Left ventricle myocardium superior (tissue), 1 donor: ENCODE results near the gene ZNF460. TPM values are rescaled to one million over a fixed set of nuclear protein-coding genes. Genes with fewer than 3 reads are reported as not detected.
"Not testable (repeated sequence)": the region's sequence is repeated elsewhere in the genome, so short reads cannot be mapped to it uniquely, and the experiment has no call there.

Experiments used
- ATAC-seq: fragments of 200-7000 bp; cut with Tn5 transposase; one replicate; pipeline ENCODE4 v1.9.1; 2020; ENCODE audit warnings: mild to moderate bottlenecking, moderate library complexity
- DNase-seq: peaks from one replicate; pipeline ENCODE4 v3.0.0-alpha.2; 2020
- intact Hi-C: fragments of 100-400 bp; cut with micrococcal nuclease; formaldehyde crosslinking; loops from one replicate; pipeline ENCODE4 v1.11.0; 2022
- total RNA-seq: library from RNA; stranded (reverse); fragmentation: NEBNext Ultra II Directional; extraction: Animal tissue kit (Norgen Biotek cat#: 25700); gene quantifications from one replicate; pipeline ENCODE4 v1.2.1, GENCODE V29; 2021
- donor health status: DM: no; HTN: yes; CAD: no; lungs with severe emphysema.

Gene ZNF460
- total RNA-seq, 1 donor from 2014 or later = 26.4 TPM

- intact Hi-C loops, ATAC-seq, DNase-seq: not testable (repeated sequence)
Measured at GRCh38 chr19:57278481-57278880, 1.8 kb upstream of the ZNF460 start.

GRCh38 chr19:57279418-57280164 lies 694 bp upstream of the ZNF460 start:
- DNase-seq = peak; percentile 93
- peak; percentile 96 for ATAC-seq
- intact Hi-C loops = no loop called here

- ATAC-seq (no peak), DNase-seq (no peak)
- intact Hi-C loops = no loop called here
Measured at GRCh38 chr19:57280962-57281400, 696 bp downstream of the ZNF460 start.

GRCh38 chr19:57282011-57282643 lies 1.8 kb downstream of the ZNF460 start:
- intact Hi-C loops = no loop called here
- ATAC-seq = no peak

GRCh38 chr19:57288373-57288772 lies 8.1 kb downstream of the ZNF460 start:
- DNase-seq = no peak
- no peak for ATAC-seq
- intact Hi-C loops = no loop called here

More at GRCh38 chr19:57282011-57282643, 1.8 kb downstream of the ZNF460 start:
- no peak for DNase-seq

GRCh38 chr19:57290970-57291369 lies 10.7 kb downstream of the ZNF460 start:
- no peak for DNase-seq
- intact Hi-C loops = no loop called here
- no peak for ATAC-seq

GRCh38 chr19:57292547-57292946 lies 12.3 kb downstream of the ZNF460 start:
- intact Hi-C loops = no loop called here
- DNase-seq = no peak
- ATAC-seq = no peak

GRCh38 chr19:57293719-57294118 lies 13.4 kb downstream of the ZNF460 start:
- intact Hi-C loops = no loop called here
- no peak for DNase-seq
- ATAC-seq = no peak

GRCh38 chr19:57302020-57302465 lies 21.8 kb downstream of the ZNF460 start:
- intact Hi-C loops = no loop called here
- no peak for DNase-seq
- peak; percentile 76 for ATAC-seq

GRCh38 chr19:57302727-57303401 lies 22.6 kb downstream of the ZNF460 start:
- intact Hi-C loops = no loop called here
- ATAC-seq (peak; percentile 40), DNase-seq (no peak)

GRCh38 chr19:57305056-57305455 lies 24.8 kb downstream of the ZNF460 start:
- ATAC-seq (no peak), DNase-seq (no peak)
- intact Hi-C loops = no loop called here

- no peak for ATAC-seq
- no peak for DNase-seq
- intact Hi-C loops = no loop called here
Measured at GRCh38 chr19:57308514-57308913, 28.2 kb downstream of the ZNF460 start.

GRCh38 chr19:57310792-57311191 lies 30.5 kb downstream of the ZNF460 start:
- intact Hi-C loops = no loop called here
- DNase-seq = no peak
- no peak for ATAC-seq

- ATAC-seq (no peak), DNase-seq (no peak)
- intact Hi-C loops = no loop called here
Measured at GRCh38 chr19:57314146-57314545, 33.9 kb downstream of the ZNF460 start.

GRCh38 chr19:57317503-57317902 lies 37.2 kb downstream of the ZNF460 start:
- ATAC-seq (peak; percentile 44), DNase-seq (peak; percentile 42)
- intact Hi-C loops = no loop called here

GRCh38 chr19:57319869-57320179 lies 39.5 kb downstream of the ZNF460 start:
- DNase-seq (no peak), ATAC-seq (peak; percentile 39)
- intact Hi-C loops = no loop called here

- ATAC-seq (peak; percentile 99), DNase-seq (peak; percentile 98)
- intact Hi-C loops = no loop called here
Measured at GRCh38 chr19:57320180-57321084, 40.1 kb downstream of the ZNF460 start, which contains the start of gene ZNF543. Gene ZNF543 (plus strand): TSS chr19:57320472. CDS start chr19:57320854, 382 bp downstream.

- intact Hi-C loops = no loop called here
- no peak for ATAC-seq
- DNase-seq = no peak
Measured at GRCh38 chr19:57321116-57321515, 40.8 kb downstream of the ZNF460 start.

GRCh38 chr19:57321751-57322150 lies 41.5 kb downstream of the ZNF460 start:
- ATAC-seq = no peak
- no peak for DNase-seq
- intact Hi-C loops = no loop called here
